22Rv1 (cell line): ENCODE measurements around the gene MVK.

ENCODE experiments used
- H3K27ac ChIP-seq: fragments of 450-650 bp; 2 replicates; pipeline ENCODE4 v1.5.1; 2017
- ZFX ChIP-seq: fragments of 450-650 bp; IDR thresholded peaks from 2 replicates; pipeline ENCODE4 v1.6.1; 2017; ENCODE audit warnings: antibody characterized with exemption, borderline replicate concordance
- TF ChIP-seq, protein P1 (sequence below): fragments of 450-650 bp; IDR thresholded peaks from 2 replicates; pipeline ENCODE4 v1.5.1; 2017; ENCODE audit warnings: mild to moderate bottlenecking

MVK gene

GRCh38 chr12:109630107-109630506 lies 56.5 kb downstream of the MVK start:
- no peak overlapping the region for H3K27ac ChIP-seq
- TF ChIP-seq ZFX, result no peak
- TF ChIP-seq, protein P1, sequence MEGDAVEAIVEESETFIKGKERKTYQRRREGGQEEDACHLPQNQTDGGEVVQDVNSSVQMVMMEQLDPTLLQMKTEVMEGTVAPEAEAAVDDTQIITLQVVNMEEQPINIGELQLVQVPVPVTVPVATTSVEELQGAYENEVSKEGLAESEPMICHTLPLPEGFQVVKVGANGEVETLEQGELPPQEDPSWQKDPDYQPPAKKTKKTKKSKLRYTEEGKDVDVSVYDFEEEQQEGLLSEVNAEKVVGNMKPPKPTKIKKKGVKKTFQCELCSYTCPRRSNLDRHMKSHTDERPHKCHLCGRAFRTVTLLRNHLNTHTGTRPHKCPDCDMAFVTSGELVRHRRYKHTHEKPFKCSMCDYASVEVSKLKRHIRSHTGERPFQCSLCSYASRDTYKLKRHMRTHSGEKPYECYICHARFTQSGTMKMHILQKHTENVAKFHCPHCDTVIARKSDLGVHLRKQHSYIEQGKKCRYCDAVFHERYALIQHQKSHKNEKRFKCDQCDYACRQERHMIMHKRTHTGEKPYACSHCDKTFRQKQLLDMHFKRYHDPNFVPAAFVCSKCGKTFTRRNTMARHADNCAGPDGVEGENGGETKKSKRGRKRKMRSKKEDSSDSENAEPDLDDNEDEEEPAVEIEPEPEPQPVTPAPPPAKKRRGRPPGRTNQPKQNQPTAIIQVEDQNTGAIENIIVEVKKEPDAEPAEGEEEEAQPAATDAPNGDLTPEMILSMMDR, result no peak

GRCh38 chr12:109630815-109631214 lies 57.2 kb downstream of the MVK start:
- H3K27ac ChIP-seq, result no peak overlapping the region
- no peak for TF ChIP-seq ZFX
- TF ChIP-seq, protein P1, result no peak

DNA sequence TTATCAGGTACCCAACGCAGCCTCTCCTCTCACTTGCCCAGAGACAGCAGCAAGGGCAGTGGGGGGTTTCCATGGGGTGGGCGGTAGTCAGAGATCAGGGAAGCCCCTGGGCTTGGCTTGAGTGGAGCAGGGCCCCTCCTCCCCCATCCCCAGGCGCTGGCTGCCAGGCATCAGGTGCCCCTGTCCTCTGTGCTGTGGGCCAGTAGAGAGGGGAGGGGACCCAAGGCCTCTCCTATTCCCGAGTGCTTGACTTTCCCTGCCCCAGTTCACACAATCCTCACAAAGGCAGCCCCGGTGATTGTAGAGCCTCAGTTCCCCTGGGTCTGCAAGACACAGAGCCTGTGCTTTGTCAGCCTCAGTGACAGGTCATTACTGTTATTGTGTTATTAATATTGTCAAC lies 57.7 kb downstream of the MVK start:
- TF ChIP-seq, protein P1, result no peak
- TF ChIP-seq ZFX, result no peak

GRCh38 chr12:109631751-109632150 lies 58.2 kb downstream of the MVK start:
- TF ChIP-seq, protein P1, result no peak
- no peak for TF ChIP-seq ZFX
- no peak overlapping the region for H3K27ac ChIP-seq

More for the DNA sequence above, 57.7 kb downstream of the MVK start:
- no peak overlapping the region for H3K27ac ChIP-seq

GRCh38 chr12:109632342-109632741 lies 58.7 kb downstream of the MVK start:
- H3K27ac ChIP-seq, result no peak overlapping the region

DNA sequence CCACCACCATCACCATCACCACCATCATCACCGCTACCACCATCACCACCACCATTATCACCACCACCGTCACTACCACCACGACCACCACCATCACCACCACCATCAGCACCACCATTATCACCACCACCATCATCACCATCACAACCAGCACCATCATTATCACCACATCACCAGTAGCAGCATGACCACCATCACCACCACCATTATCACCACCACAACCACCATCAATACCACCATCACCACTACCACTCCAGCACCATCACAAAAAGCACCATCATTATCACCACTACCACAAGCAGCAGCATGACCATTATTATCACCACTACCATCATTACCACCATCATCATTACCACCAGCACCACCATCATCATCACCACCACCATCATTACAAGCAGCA lies 62.1 kb downstream of the MVK start:
- H3K27ac ChIP-seq, result no peak overlapping the region
- no peak for TF ChIP-seq ZFX
- TF ChIP-seq, protein P1, result no peak

More at GRCh38 chr12:109632342-109632741, 58.7 kb downstream of the MVK start:
- TF ChIP-seq, protein P1, result no peak
- no peak for TF ChIP-seq ZFX

DNA sequence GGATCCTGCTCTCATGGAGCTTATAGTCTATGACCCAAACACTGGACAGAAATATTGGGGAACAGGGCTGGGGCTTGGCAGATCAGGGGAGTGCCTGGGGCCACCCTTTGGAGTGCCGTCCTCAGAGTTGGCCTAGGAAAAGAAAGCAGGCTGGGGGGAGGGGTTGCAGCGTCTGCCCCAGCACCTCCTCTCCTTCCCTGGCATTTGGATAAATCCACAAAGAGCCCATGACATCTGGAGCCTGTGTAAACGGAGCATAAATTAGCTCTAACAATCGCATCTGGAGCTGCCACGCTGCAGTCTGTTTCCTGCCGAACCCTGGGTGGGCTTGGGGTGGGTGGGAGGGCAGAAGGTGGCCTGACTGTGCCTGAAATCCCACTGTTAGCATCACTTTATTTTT lies 63.8 kb downstream of the MVK start:
- TF ChIP-seq ZFX, result no peak
- TF ChIP-seq, protein P1, result no peak
- H3K27ac ChIP-seq, result no peak overlapping the region
